A549 treated with GW870086 at 1 μM for 4 hours (cell line): ENCODE data around the gene COQ9. TPM values are rescaled to one million over a fixed set of nuclear protein-coding genes. Genes with fewer than 3 reads are reported as not detected.

Source experiments
- total RNA-seq: library from RNA; stranded (reverse); fragments of 200-300 nt; extraction: Qiagen RNA extraction; gene quantifications from 5 replicates; pipeline ENCODE4 v1.2.3, GENCODE V29; 2022; ENCODE audit warnings: low read depth

COQ9 gene, protein sequence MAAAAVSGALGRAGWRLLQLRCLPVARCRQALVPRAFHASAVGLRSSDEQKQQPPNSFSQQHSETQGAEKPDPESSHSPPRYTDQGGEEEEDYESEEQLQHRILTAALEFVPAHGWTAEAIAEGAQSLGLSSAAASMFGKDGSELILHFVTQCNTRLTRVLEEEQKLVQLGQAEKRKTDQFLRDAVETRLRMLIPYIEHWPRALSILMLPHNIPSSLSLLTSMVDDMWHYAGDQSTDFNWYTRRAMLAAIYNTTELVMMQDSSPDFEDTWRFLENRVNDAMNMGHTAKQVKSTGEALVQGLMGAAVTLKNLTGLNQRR
- total RNA-seq: 38.3 to 50.5 TPM (median 49.2 TPM) in 5 replicates

DNA sequence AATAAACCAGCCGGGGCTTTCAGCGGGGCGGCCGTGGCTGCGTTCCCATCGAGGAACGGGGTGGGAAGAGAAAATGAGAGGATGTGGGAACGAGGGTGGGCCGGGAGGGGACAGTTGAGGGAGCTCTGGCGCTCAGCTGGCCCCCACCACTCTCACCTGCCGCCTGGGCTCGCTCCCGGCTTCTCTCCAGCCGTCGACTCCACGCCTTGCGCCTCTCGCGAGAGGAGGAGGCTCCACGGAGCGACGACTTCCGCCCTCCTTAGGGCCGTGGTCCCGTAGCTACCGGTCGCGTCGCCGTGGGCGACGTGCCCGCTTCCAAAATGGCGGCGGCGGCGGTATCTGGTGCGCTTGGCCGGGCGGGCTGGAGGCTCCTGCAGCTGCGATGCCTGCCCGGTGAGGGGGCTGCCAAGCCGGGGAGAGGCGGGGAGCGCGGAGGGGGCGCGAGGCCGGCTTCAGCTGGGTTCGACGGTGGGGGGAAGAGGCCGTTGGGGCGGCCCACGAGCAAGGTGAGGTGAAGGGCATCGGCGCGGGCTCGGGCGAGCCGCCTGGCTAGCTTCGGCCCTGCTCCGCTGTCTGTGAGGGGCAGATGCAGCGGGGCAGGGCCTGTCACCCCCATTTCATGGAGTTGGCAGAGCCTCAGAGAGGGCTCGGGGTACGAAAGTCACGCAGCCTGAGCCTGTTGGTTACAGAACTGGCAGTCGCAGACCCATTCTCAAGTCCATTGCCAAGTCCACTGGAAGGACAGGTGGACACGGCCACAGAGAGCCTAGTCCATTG lies at the start of gene COQ9, which contains the start of gene CIAPIN1:
COQ9 (plus strand) TSS at position 294 of the 777 bp plus-strand sequence; CDS start at position 321, 27 bp downstream.
CIAPIN1 (minus strand) TSS at position 200 of the 777 bp plus-strand sequence. CDS start 6,457 bp downstream, outside the sequence.

DNA sequence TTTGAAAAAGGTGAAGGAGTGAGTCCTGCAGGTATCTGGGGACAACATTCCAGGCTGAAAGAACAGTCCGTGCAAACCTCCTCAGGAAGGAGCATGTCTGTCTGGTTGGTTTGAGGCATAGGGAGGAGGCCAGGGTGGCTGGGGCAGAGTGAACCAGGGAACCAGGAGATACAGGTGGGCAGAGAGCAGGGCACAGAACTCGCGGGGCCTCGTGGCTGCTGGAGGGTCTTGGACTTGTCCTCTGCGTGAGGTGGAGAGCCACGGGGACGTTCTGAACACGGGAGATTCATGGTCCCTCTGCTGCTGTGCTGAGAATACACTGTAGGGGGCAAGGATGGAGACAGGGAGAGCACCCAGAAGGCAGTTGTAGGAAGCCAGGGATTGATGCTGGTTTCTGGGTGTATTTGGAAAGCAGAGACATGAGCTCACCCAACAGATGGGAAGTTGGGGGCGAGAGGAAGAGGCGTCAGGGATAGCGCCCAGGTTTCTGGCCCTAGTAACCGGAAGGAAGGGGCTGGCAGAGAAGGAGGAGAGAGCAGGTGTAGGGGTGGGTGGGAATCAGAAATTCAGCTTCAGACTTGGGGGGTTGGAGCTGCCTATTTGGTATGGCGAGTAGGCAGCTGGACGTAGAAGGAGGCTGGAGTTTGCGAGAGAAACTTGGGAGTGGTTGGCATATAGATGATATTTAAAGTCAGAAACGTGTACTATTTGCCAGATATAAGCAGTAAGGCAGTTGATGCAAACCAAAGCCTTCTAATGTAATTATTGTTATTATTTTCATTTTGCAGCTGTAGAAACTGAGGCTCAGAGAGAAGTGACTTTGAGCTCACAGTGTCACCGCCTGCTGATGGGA lies 43.1 kb upstream of the COQ9 start, which contains the start of gene CCL17:
CCL17 (plus strand) TSS at position 803 of the 853 bp plus-strand sequence. CDS start 9,166 bp downstream, outside the sequence.

DNA sequence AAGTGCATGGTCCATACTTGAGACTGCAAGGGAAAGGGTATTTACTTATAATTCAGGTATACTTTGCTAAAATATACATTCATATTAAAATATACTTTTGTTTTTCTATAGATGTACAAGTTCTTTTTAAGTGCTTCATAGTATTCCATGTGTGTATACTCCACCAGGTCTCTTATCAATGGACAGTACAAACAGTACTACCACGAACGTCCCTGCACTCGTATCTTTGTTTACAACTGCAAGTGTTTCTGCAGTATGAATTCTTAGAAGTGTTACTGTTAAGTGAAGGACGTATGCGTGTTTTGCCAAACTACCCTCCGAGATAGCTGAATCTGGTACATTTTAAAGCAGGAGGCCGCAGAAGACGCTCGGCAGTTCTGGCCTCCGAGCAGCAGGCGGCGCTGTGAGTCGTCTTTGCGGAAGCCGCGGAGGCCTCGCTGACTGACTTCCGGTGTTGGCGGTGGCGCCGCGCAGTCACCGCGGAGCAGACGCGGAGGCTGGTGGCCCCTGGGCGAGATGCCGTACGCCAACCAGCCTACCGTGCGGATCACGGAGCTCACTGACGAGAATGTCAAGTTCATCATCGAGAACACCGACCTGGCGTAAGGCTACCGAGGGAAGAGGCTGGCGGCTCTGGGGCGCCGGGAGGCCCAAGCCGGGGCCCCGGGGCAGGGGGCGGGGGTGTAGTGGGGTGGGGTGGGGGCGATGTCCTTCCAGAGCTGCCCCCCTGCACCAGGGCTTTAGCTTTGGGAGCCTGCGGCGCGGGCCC lies 15.1 kb downstream of the COQ9 start, which contains the start of gene POLR2C:
POLR2C (plus strand) TSS at position 471 of the 769 bp plus-strand sequence; CDS start at position 517, 46 bp downstream.

DNA sequence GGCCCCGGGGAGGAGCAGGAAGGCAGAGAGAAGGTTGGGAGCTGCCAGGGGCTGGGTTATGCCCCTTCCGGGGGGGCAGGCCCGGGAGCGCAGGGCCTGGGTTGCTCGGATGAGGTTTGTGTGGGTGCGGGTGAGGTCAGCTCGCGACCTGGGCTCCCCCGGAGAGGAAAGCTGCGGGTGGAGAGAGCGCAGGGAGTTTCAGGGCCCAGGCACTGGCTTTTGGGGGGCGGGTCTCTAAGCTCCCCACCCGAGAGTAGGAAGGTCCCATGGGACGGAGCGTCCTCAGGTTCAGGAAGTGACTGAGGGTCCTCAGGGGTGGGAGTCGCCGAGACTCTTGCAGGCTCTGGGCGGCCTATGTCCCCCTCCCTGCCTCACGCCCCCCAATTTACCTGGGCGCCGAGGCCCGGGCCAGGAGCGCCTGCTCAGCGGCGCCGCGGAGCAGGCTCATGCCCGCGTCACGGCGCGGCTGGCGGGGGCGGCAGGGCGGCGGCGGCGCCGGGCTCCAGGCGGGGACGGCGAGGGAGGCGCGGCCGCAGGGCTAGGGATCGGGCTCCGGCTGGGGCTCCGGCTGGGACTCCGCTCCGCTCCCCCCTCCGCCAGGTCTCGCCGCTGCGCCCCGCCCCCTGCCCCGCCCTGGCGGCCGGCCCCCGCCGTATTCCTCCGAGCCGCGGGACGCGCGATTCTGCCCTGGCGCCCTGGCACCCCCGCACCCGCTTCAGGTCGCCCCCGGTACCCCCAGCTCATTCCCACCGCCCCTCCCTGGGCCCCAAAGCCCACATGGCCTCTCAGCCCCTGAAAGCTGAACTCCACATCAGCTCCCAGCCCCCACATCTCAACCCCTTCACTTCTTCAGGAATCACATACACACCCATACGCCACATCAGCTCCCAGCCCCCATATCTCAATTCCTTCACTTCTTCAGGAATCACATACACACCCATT lies 38.9 kb downstream of the COQ9 start, which contains the start of gene DOK4:
DOK4 (minus strand) TSS at position 578 of the 942 bp plus-strand sequence. CDS start 6,986 bp downstream, outside the sequence.

Other genes starting within 250 kb of the COQ9 start
- 70.8 to 83.4 TPM (median 79.2 TPM) in 5 replicates for gene ARL2BP, start 202.2 kb upstream of the COQ9 start, total RNA-seq
- gene PLLP, start 162.8 kb upstream of the COQ9 start, total RNA-seq: 1.4 to 3.0 TPM (median 1.5 TPM) in 5 replicates
- 0.03 to 0.09 TPM (median 0.07 TPM) in 3 of 5 replicates, not detected in the others for gene CCL22, start 88.7 kb upstream of the COQ9 start, total RNA-seq
- 0.05 to 0.28 TPM (median 0.10 TPM) in 5 replicates for gene CX3CL1, start 75.0 kb upstream of the COQ9 start, total RNA-seq
- gene CCL17, start 42.7 kb upstream of the COQ9 start, total RNA-seq: not detected in 5 replicates
- gene CIAPIN1, start 94 bp upstream of the COQ9 start, total RNA-seq: 74.4 to 91.9 TPM (median 78.0 TPM) in 5 replicates
- gene POLR2C, start 15.2 kb downstream of the COQ9 start, total RNA-seq: 107 to 171 TPM (median 112 TPM) in 5 replicates
- 30.4 to 45.1 TPM (median 39.8 TPM) in 5 replicates for gene DOK4, start 39.0 kb downstream of the COQ9 start, total RNA-seq
- gene CCDC102A, start 89.1 kb downstream of the COQ9 start, total RNA-seq: 7.1 to 9.4 TPM (median 8.5 TPM) in 5 replicates
- gene ADGRG5, start 95.2 kb downstream of the COQ9 start, total RNA-seq: 0.03 to 0.07 TPM (median 0.06 TPM) in 4 of 5 replicates, not detected in the other
- gene ADGRG1, start 181.2 kb downstream of the COQ9 start, total RNA-seq: 152 to 222 TPM (median 191 TPM) in 5 replicates
- 0.34 to 0.95 TPM (median 0.57 TPM) in 5 replicates for gene ADGRG3, start 220.8 kb downstream of the COQ9 start, total RNA-seq
- not detected in 5 replicates for gene DRC7, start 247.3 kb downstream of the COQ9 start, total RNA-seq